HG03378 (cell line): Measurements from ENCODE around the gene GPRC5B.

Experiments used
- ATAC-seq: cut with Tn5 transposase; IDR thresholded peaks from one replicate; pipeline ENCODE4 v1.9.1; 2021; ENCODE audit warnings: mild to moderate bottlenecking, moderate library complexity; ENCODE audit not compliant: unreplicated experiment

GPRC5B gene

GRCh38 chr16:19850131-19850817 is 34.4 kb downstream of the GPRC5B start:
- no peak for ATAC-seq

- no peak for ATAC-seq
Measured at GRCh38 chr16:19848756-19849155, 35.9 kb downstream of the GPRC5B start.

- no peak for ATAC-seq
Measured at GRCh38 chr16:19846436-19846835, 38.2 kb downstream of the GPRC5B start.

- ATAC-seq, result no peak
Measured at GRCh38 chr16:19844945-19845641, 39.6 kb downstream of the GPRC5B start.

GRCh38 chr16:19843371-19843770 is 41.3 kb downstream of the GPRC5B start:
- ATAC-seq, result no peak

- no peak for ATAC-seq
Measured at GRCh38 chr16:19842426-19843157, 42.1 kb downstream of the GPRC5B start.

- no peak for ATAC-seq
Measured at GRCh38 chr16:19841184-19841583, 43.5 kb downstream of the GPRC5B start.

- ATAC-seq, result no peak
Measured at GRCh38 chr16:19840524-19841110, 44.0 kb downstream of the GPRC5B start.

- ATAC-seq, result no peak
Measured at GRCh38 chr16:19837984-19838707, 46.5 kb downstream of the GPRC5B start.

- ATAC-seq, result no peak
Measured at GRCh38 chr16:19837331-19837980, 47.2 kb downstream of the GPRC5B start.

GRCh38 chr16:19835968-19836421 is 48.7 kb downstream of the GPRC5B start:
- ATAC-seq, result no peak

- ATAC-seq, result no peak
Measured at GRCh38 chr16:19835196-19835595, 49.5 kb downstream of the GPRC5B start.

GRCh38 chr16:19833581-19833980 is 51.1 kb downstream of the GPRC5B start:
- no peak for ATAC-seq

- ATAC-seq, result no peak
Measured at GRCh38 chr16:19833176-19833575, 51.5 kb downstream of the GPRC5B start.

- ATAC-seq, result no peak
Measured at GRCh38 chr16:19831678-19832077, 53.0 kb downstream of the GPRC5B start.

GRCh38 chr16:19830902-19831560 is 53.6 kb downstream of the GPRC5B start:
- ATAC-seq, result no peak

- no peak for ATAC-seq
Measured at GRCh38 chr16:19829844-19830692, 54.6 kb downstream of the GPRC5B start.

- no peak for ATAC-seq
Measured at GRCh38 chr16:19824216-19824615, 60.4 kb downstream of the GPRC5B start.

- ATAC-seq, result no peak
Measured at GRCh38 chr16:19823322-19823721, 61.3 kb downstream of the GPRC5B start.
